GM10248 (cell line): ENCODE data around the gene CFAP45.
A peak's percentile ranks its signal among the peaks of the same experiment; 100 is the strongest.

Experiments used
- CTCF ChIA-PET: fragments of 300-600 bp; sonication (Branson Sonifier 250); formaldehyde crosslinking; extraction: SDS; loops from one replicate; lab custom pipeline; 2021; ENCODE audit warnings: antibody characterized with exemption; lab: Yijun Ruan, JAX
- POLR2A ChIA-PET: fragments of 350-650 bp; sonication (Branson Sonifier 250); formaldehyde crosslinking; extraction: SDS; loops from one replicate; lab custom pipeline; 2020; ENCODE audit warnings: antibody characterized with exemption; lab: Yijun Ruan, JAX
- DNase-seq: peaks from one replicate; pipeline ENCODE4 v3.0.0; 2012; ENCODE audit errors: extremely low spot score
- TF ChIP-seq, protein P1 (sequence below): IDR thresholded peaks from 2 replicates; pipeline ENCODE4 v1.5.1; 2012; ENCODE audit warnings: mild to moderate bottlenecking, low read depth; ENCODE audit errors: extremely low read depth, missing control alignments, control extremely low read depth

The CFAP45 gene

DNA sequence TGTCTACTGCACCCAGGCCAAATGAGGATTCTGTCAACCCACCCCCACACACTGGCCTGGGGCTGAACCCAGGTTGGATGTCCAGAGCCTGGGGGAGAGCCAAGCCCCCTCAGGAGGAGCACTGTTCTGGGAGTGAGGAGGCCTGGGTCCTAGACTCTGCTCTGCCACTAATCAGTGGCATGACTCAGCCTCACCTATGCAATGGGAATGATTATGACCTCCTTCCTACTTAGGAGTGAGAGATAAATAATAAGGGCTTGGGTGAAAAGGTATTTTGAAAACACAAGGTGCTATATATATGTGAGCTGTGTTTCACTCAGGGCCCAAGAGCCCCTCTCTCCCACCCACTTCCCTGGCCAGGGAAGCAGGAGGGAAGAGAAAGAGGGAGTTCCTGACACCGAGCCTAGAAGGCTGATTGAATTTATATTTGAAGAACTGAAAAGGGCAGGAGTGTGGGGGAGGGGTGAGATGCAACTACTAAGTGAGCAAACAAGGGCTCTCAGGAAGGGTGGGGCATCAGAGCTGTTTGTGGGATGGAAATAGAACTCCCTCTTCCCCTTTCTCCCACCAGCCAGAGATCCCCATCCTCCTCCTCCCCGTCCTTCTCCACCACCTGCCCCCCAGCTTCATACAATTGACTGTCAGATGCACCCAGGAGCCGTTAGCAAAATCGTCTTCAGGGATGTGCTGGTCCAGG lies 37.2 kb upstream of the CFAP45 start:
- ChIA-PET POLR2A (no interaction called here), CTCF (interaction anchor here (1.0 to 13.3 kb wide), 12 partner anchors 10 to 149 kb away, joined by 3 to 232 read pairs (median 7); partner anchors contain the start of genes SLAMF9 and TAGLN2)

DNA sequence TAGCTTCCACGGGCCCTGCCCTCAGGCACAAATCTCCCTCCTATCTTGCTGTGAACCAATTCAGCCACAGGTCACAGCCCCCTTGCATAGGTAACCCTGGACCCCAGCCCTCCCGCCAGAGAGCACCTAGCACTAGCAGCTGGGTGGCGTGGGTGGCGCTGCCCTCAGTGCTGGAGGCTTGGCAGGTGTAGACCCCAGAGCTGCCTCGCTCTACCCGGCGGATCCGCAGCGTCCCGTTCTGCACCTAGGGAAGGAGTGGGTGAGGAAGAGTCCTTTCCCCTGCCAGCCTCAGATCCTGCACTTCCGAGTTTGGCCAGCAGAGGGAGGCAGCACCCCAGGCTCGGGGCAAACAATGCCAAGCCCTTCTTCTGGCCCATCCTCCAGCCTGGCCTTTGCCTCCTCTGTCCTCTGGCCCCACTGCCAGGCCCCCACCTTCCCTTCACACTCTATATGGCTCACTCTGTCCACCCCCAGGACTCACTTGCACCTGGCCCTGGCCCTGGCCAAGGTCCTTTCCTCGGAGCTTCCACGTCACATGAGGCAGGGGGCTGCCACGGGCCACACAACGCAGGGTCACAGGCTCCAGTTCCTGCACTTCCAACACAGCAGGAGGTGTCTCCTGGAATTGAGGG lies 36.4 kb upstream of the CFAP45 start:
- ChIA-PET POLR2A (no interaction called here), CTCF (interaction anchor here (0.7 to 13.3 kb wide), 18 partner anchors 9 to 150 kb away, joined by 3 to 232 read pairs (median 4); partner anchors contain the start of genes SLAMF9 and TAGLN2)
- TF ChIP-seq, protein P1, sequence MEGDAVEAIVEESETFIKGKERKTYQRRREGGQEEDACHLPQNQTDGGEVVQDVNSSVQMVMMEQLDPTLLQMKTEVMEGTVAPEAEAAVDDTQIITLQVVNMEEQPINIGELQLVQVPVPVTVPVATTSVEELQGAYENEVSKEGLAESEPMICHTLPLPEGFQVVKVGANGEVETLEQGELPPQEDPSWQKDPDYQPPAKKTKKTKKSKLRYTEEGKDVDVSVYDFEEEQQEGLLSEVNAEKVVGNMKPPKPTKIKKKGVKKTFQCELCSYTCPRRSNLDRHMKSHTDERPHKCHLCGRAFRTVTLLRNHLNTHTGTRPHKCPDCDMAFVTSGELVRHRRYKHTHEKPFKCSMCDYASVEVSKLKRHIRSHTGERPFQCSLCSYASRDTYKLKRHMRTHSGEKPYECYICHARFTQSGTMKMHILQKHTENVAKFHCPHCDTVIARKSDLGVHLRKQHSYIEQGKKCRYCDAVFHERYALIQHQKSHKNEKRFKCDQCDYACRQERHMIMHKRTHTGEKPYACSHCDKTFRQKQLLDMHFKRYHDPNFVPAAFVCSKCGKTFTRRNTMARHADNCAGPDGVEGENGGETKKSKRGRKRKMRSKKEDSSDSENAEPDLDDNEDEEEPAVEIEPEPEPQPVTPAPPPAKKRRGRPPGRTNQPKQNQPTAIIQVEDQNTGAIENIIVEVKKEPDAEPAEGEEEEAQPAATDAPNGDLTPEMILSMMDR: peak; percentile 98
- DNase-seq: peak; percentile 87

More for the DNA sequence above, 37.2 kb upstream of the CFAP45 start:
- peak; percentile 45 for DNase-seq
- TF ChIP-seq, protein P1: no peak

DNA sequence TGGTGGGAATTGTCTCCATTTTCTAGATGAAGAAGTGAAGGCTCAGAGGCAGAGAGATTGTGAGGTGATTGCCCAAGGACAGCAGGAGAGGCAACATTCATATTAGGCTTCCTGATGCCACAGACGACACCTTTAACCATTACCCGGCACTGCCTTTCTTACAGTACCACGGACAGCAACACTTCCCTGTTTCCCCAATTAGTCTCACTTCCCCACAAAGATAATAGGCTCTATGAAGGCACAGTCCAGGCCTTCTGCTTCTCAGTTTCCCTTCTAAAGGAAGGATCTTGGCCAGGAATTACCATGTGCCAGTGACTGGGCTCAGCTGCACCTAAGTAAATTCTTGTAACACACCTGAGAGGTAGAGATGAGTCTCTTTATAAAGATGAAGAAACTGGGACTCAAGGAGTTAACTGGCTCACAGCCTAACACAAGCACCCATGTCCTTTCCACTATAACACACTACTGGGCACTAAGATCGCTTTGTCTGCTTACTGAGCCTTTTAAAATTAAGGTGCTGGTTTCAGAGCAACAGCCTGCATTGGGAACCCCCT lies 35.8 kb upstream of the CFAP45 start:
- DNase-seq: no peak
- TF ChIP-seq, protein P1: no peak
- POLR2A ChIA-PET: no interaction called here
- CTCF ChIA-PET: interaction anchor here (0.7 to 13.3 kb wide), 18 partner anchors 8 to 143 kb away, joined by 3 to 232 read pairs (median 4); partner anchors contain the start of genes SLAMF9 and TAGLN2

DNA sequence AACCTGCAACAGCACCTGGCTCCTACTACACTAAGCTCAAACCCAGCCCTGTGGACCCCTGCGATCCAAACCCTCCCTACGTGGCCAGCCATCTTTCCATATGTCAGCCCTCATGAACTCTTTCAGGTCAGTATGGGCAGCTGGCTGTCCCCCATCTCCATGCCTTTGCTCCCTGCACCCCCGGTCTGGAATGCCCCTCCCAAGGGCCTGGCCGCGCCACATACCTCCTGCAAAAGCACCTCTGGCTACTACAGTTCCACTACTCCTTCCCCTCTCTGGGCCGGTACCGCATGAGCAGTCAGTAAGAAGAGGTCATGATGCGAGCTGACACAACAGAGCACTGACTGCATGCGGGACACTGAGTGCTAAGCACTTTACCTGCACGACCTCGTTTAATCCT lies 35.3 kb upstream of the CFAP45 start:
- TF ChIP-seq, protein P1: no peak
- CTCF ChIA-PET: interaction anchor here (0.7 to 13.3 kb wide), 12 partner anchors 8 to 144 kb away, joined by 3 to 232 read pairs (median 4); partner anchors contain the start of gene TAGLN2
- POLR2A ChIA-PET: interaction anchor here (1.3 kb wide), 1 partner anchor 10 kb away, joined by 3 read pairs; the partner anchor contains the start of gene TAGLN2
- DNase-seq: no peak

DNA sequence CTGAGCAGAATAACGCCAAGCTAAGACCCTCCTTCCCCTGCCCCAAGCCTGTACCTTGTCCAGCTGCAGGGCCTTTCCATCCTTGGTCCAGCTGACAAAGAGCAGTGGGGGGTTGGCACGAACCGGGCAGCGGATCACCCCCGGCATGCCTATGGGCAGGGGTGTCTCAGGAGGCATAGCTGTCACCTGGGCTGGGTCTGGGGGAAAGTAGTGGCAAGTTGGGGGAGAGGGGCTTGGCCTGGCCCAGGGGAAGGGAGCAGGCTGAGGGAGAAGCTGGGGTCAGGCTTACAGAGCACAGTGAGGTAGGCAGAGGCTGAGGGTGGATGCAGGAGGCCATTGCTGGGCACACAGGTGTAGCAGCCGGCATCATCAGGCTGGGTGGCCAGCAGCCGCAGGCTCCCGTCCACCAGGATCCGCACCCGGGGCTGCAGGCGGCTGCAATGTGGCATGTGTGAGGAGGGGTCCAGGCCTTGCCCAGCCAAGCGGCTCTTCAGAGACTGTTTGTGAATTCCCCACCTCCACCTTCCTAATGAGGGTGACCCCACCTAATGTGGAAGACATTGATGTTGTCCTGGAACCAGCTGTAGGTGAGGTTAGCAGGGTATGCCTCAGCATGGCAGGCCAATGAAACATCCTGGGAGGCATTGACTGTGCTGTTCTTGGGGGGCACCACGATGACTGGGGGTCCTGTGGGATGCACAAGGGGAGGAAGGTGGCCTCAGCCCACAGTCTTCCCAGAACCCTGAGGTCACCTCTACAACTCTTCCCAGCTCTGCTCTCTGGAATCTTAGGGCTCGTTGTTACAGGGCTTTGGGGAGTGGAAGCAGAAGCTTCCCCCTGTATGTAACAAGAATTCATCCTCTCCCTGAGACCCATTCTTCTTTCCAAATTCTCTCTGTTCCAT lies 34.4 kb upstream of the CFAP45 start:
- DNase-seq: no peak
- ChIA-PET POLR2A (interaction anchor here (1.3 kb wide), 1 partner anchor 9 kb away, joined by 3 read pairs; the partner anchor contains the start of gene TAGLN2), CTCF (interaction anchor here (1.2 to 13.3 kb wide), 9 partner anchors 7 to 135 kb away, joined by 3 to 232 read pairs (median 7); partner anchors contain the start of gene TAGLN2)
- TF ChIP-seq, protein P1: no peak

DNA sequence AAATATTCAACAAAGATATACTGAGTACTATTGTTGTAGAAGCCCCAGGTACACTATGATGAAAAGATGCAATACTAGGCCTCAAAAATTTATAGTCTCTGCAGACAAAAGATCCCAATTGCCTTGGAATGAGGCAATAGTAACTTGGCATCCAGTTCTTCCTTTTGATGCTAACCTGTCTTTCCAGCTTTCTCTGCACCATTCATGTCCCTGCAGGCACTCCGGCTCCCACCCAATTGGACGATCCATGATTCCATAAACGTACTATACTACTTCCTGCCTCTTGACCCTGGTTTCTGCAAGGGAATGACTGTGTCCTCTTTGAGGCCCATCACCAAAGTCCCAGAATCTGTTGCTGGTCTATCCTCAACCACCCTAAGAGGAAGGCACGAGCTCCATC lies 33.4 kb upstream of the CFAP45 start:
- CTCF ChIA-PET: interaction anchor here (1.3 to 13.3 kb wide), 6 partner anchors 10 to 134 kb away, joined by 3 to 232 read pairs (median 6); partner anchors contain the start of gene TAGLN2
- no peak for DNase-seq
- TF ChIP-seq, protein P1: no peak
- POLR2A ChIA-PET: no interaction called here
